GM19324 (cell line): ENCODE measurements around the gene OR4A16.

Experiments used
- ATAC-seq: cut with Tn5 transposase; IDR thresholded peaks from one replicate; pipeline ENCODE4 v1.9.1; 2021; ENCODE audit warnings: mild to moderate bottlenecking, moderate library complexity; ENCODE audit not compliant: unreplicated experiment, low FRiP score

The OR4A16 gene

GRCh38 chr11:55342901-55343300, at the start of gene OR4A16:
OR4A16 (plus strand) TSS chr11:55343201; CDS start chr11:55343201, 0 bp downstream.
- no peak for ATAC-seq

GRCh38 chr11:55324500-55324899, 18.5 kb upstream of the OR4A16 start:
- ATAC-seq = no peak

- ATAC-seq = no peak
These were observed 2.3 kb downstream of the OR4A16 start for GRCh38 chr11:55345306-55345705.

- no peak for ATAC-seq
These were observed 6.0 kb downstream of the OR4A16 start for GRCh38 chr11:55349032-55349431.

- no peak for ATAC-seq
These were observed 14.7 kb downstream of the OR4A16 start for GRCh38 chr11:55357560-55358184.

- no peak for ATAC-seq
These were observed 24.7 kb downstream of the OR4A16 start, which contains the start of gene OR4A15 for GRCh38 chr11:55367674-55368073. OR4A15 (plus strand) TSS chr11:55367974; CDS start chr11:55367974, 0 bp downstream.
